Common myeloid progenitor, CD34-positive (primary cell): ENCODE data around the gene KANK4.

Source experiments
- CTCF ChIA-PET: fragments of 350-600 bp; sonication (Branson Sonifier 250); formaldehyde crosslinking; loops from one replicate; lab custom pipeline; 2021; ENCODE audit warnings: antibody characterized with exemption; lab: Charles Lee
- POLR2A ChIA-PET: fragments of 350-600 bp; sonication (Branson Sonifier 250); formaldehyde crosslinking; loops from one replicate; lab custom pipeline; 2021; ENCODE audit warnings: antibody characterized with exemption; lab: Charles Lee
- DNase-seq, 3 donors: peaks; one replicate each; pipeline versions ENCODE4 v3.0.0 to v3.0.0-alpha.2; 2013
- H3K27ac ChIP-seq, 2 experiments: 1 replicate in 1 of 2; 2 replicates in 1 of 2; pipeline ENCODE4 v1.7.0; 2013; ENCODE audit warnings: inconsistent platforms in 2 of 2, low read length in 2 of 2, mild to moderate bottlenecking in 2 of 2, low read depth in 1 of 2, moderate library complexity in 1 of 2; ENCODE audit not compliant: severe bottlenecking in 2 of 2, insufficient read depth in 1 of 2, poor library complexity in 1 of 2
- H3K27me3 ChIP-seq, 5 experiments: replicated peaks in 2 of 5; 1 replicate in 3 of 5; 2 replicates in 2 of 5; pipeline versions ENCODE4 v1.6.1 to v1.7.0; 2013; ENCODE audit warnings: low read length in 4 of 5, mild to moderate bottlenecking in 2 of 5, moderate library complexity in 2 of 5, inconsistent platforms in 1 of 5; ENCODE audit not compliant: insufficient read depth in 5 of 5, control insufficient read depth in 4 of 5
- H3K36me3 ChIP-seq, 4 experiments: 1 replicate in 2 of 4; 2 replicates in 2 of 4; pipeline versions ENCODE4 v1.6.1 to v1.7.0; 2013; ENCODE audit warnings: low read length in 3 of 4, control low read depth in 1 of 4, mild to moderate bottlenecking in 1 of 4; ENCODE audit not compliant: control insufficient read depth in 4 of 4, insufficient read depth in 4 of 4
- H3K4me1 ChIP-seq, 4 experiments: 1 replicate in 3 of 4; 2 replicates in 1 of 4; pipeline versions ENCODE4 v1.6.1 to v1.7.1; 2013; ENCODE audit warnings: low read length in 3 of 4, mild to moderate bottlenecking in 3 of 4, control low read depth in 1 of 4, inconsistent platforms in 1 of 4, moderate library complexity in 1 of 4; ENCODE audit not compliant: control insufficient read depth in 4 of 4, insufficient read depth in 4 of 4; ENCODE audit errors: control extremely low read depth in 1 of 4
- H3K4me3 ChIP-seq, 7 experiments: 1 replicate in 4 of 7; 2 replicates in 3 of 7; pipeline versions ENCODE4 v1.5.1 to v1.7.0; 2013; ENCODE audit warnings: mild to moderate bottlenecking in 7 of 7, low read length in 6 of 7, moderate library complexity in 6 of 7, inconsistent platforms in 2 of 7, low read depth in 2 of 7, control low read depth in 1 of 7; ENCODE audit not compliant: insufficient read depth in 4 of 7, control insufficient read depth in 1 of 7; ENCODE audit errors: extremely low read depth in 1 of 7
- H3K9me3 ChIP-seq, 5 experiments: 1 replicate in 4 of 5; 2 replicates in 1 of 5; pipeline versions ENCODE4 v1.6.1 to v1.7.1; 2013; ENCODE audit warnings: low read length in 4 of 5, mild to moderate bottlenecking in 2 of 5, inconsistent platforms in 1 of 5, low read depth in 1 of 5, moderate library complexity in 1 of 5; ENCODE audit not compliant: control insufficient read depth in 4 of 5, insufficient read depth in 2 of 5; ENCODE audit errors: control extremely low read depth in 1 of 5
- WGBS: methylation state at CpG from one replicate; pipeline ENCODE4 v1.1.5; 2013; ENCODE audit not compliant: insufficient coverage; 5-methylcytosine and 5-hydroxymethylcytosine counted together

KANK4 gene

DNA sequence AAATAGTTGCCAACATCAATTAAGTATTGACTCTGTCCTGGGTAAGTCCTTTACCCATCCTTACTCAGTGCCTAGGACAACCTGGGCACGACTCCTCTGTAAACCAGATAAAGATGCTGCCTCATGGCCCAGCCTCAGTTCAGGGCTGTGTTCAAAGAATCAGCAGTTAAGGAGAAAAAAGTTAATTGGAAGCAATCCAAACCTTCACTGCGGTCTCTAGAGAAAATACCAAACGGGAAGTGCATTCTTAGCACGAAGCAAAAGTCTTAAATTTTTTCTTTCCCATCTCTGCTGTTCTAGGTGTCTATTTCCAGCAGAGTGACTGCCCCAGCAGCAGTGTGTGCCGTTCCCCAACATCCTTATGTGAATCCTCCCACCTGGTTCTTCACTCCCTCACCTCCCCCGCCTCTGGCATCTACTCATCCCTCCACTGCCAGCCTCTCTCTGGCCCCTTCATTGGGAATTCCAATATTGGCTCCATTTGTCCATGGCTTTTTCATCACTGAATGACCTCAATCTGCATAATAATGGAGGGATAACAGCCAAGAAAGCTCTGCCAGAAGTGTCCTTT lies 23.2 kb downstream of the KANK4 start:
- 4% methylated on average over 6 of the region's 6 CpGs for WGBS

DNA sequence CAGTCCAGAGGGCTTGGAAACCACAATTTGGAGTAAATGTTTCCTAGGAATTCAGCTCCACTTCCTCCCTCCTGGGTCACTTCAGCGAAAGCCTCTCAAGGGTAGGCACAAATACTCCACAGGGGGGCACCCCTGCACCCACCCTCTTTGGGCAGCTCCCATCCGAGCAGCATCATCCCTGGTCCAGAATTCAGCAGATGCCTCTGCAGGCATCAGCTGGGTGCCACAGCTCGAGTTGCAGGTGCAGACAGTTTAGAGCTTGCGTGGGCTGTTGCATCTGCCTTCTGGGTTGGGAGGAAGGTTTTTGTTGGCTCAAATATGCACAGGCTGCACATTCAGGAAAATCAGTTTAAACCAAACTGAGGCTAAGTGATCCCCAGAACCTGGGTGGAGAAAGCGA lies 25.0 kb downstream of the KANK4 start:
- ChIA-PET CTCF (interaction anchor here (1.2 to 1.5 kb wide), 3 partner anchors 10 to 18 kb away, joined by 3 to 5 read pairs (median 4); no protein-coding TSS in a partner anchor), POLR2A (no interaction called here)
- Histone ChIP-seq H3K4me3 (no peak overlapping the region), H3K9me3 (no peaks in the 10 kb centered on the region), H3K27ac (no peak overlapping the region), H3K27me3 (no peaks in the 10 kb centered on the region), H3K4me1 (peaks cover 2 to 19% (median 11%) of the 10 kb centered on the region in 4 experiments), H3K36me3 (no peaks in the 10 kb centered on the region)
- peak in 1 of 3 donors; percentile 14 for DNase-seq
- WGBS: 64% methylated on average over 4 of the region's 5 CpGs

More for the DNA sequence above, 23.2 kb downstream of the KANK4 start:
- Histone ChIP-seq H3K27me3 (no peaks in the 10 kb centered on the region), H3K9me3 (no peaks in the 10 kb centered on the region), H3K27ac (no peak overlapping the region), H3K4me1 (peaks cover 2 to 15% (median 11%) of the 10 kb centered on the region in 4 experiments), H3K4me3 (peak overlapping the region in 2 of 7 experiments; percentile 30 to 34), H3K36me3 (no peaks in the 10 kb centered on the region)
- ChIA-PET POLR2A (no interaction called here), CTCF (no interaction called here)
- DNase-seq: peak; percentile 83 to 95 (median 94)

DNA sequence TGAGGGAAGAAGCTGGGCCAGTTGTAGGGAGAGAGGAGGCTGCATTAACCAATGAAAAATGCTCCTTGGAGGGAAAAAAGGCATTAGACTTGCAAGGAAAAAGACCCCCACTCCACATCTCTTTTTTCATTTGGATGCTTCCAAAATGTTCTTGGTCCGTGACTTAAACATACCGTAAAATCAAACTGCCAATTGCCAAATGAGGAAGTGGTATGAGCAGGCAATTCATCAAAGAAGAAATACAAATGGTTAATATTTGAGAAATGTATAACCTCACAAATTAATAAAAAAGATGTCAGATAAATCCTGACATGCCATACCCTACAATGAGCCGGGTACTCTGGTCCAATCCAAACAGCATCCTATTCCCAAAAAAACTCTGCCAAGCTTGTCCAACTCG lies 30.6 kb downstream of the KANK4 start:
- Histone ChIP-seq H3K27ac (no peak overlapping the region), H3K9me3 (no peaks in the 10 kb centered on the region), H3K27me3 (no peaks in the 10 kb centered on the region), H3K4me3 (no peak overlapping the region), H3K4me1 (peaks cover 4 to 52% (median 23%) of the 10 kb centered on the region in 4 experiments), H3K36me3 (no peaks in the 10 kb centered on the region)
- DNase-seq: peak in 2 of 3 donors; percentile 65 to 77
- ChIA-PET POLR2A (interaction anchor here (0.6 kb wide), 1 partner anchor 103 kb away, joined by 4 read pairs; no protein-coding TSS in a partner anchor), CTCF (interaction anchor here (1.4 kb wide), 1 partner anchor 9 kb away, joined by 4 read pairs; no protein-coding TSS in a partner anchor)
- no CpG with 5 or more reads among the region's 4 CpGs for WGBS

DNA sequence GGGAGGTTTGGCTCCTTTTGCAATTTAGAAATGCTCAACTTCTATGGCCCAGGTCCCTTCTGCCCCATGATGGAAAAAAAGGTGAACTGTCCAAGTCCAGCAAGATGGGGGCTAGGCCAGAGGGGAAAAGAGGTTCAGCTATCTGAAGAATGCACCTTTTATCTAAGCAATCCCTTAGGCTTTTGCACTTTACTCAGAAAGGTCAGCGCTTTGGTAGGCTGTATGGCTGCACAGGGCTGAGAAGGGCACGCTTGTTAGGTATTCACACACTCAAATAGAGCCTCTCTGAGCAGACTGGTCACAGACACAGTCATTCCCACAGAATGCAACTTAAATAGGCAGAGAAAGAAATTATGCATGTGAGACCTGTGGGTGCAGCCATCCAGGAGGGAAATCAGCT lies 31.0 kb downstream of the KANK4 start:
- no peaks in the 10 kb centered on the region for H3K9me3 ChIP-seq
- H3K36me3 ChIP-seq: no peaks in the 10 kb centered on the region
- no peak for DNase-seq
- no peak overlapping the region for H3K4me3 ChIP-seq
- H3K27me3 ChIP-seq: no peaks in the 10 kb centered on the region
- CTCF ChIA-PET: interaction anchor here (1.4 kb wide), 1 partner anchor 9 kb away, joined by 4 read pairs; no protein-coding TSS in a partner anchor
- H3K27ac ChIP-seq: no peak overlapping the region
- 100% methylated on average over 1 of the region's 2 CpGs for WGBS
- peaks cover 4 to 56% (median 26%) of the 10 kb centered on the region in 4 experiments for H3K4me1 ChIP-seq
- POLR2A ChIA-PET: interaction anchor here (0.6 kb wide), 1 partner anchor 103 kb away, joined by 4 read pairs; no protein-coding TSS in a partner anchor

DNA sequence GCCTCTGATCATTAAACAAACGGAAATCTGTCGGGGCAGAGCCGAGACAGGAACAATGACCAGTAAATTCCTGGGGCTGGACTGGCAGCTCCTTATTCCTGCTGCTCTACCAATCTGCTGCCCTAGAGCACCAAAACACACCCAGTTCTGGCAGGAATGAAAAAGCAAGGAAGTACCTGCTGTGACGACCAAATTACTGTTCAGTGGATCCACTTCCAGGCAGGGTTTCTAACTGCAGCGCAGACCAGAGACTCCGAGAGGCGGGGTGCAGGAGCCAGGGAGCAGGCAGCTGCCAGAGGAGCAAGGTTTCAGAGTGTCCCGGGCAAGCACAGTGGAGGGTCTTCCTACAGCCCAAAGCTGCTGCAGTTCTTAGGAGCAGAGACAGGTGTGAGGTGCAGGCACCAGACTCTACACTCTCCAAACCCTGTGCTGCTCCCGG lies 32.4 kb downstream of the KANK4 start:
- whole genome bisulfite sequencing: 66% methylated on average over 7 of the region's 9 CpGs
- Histone ChIP-seq H3K4me1 (peaks cover 4 to 60% (median 27%) of the 10 kb centered on the region in 4 experiments), H3K27me3 (no peaks in the 10 kb centered on the region), H3K36me3 (no peaks in the 10 kb centered on the region), H3K27ac (no peak overlapping the region), H3K9me3 (no peaks in the 10 kb centered on the region), H3K4me3 (peak overlapping the region in 2 of 7 experiments; percentile 8 to 48)
- POLR2A ChIA-PET: no interaction called here
- DNase-seq: no peak
- CTCF ChIA-PET: interaction anchor here (1.0 to 1.2 kb wide), 2 partner anchors 25 kb away, joined by 3 to 4 read pairs; no protein-coding TSS in a partner anchor

DNA sequence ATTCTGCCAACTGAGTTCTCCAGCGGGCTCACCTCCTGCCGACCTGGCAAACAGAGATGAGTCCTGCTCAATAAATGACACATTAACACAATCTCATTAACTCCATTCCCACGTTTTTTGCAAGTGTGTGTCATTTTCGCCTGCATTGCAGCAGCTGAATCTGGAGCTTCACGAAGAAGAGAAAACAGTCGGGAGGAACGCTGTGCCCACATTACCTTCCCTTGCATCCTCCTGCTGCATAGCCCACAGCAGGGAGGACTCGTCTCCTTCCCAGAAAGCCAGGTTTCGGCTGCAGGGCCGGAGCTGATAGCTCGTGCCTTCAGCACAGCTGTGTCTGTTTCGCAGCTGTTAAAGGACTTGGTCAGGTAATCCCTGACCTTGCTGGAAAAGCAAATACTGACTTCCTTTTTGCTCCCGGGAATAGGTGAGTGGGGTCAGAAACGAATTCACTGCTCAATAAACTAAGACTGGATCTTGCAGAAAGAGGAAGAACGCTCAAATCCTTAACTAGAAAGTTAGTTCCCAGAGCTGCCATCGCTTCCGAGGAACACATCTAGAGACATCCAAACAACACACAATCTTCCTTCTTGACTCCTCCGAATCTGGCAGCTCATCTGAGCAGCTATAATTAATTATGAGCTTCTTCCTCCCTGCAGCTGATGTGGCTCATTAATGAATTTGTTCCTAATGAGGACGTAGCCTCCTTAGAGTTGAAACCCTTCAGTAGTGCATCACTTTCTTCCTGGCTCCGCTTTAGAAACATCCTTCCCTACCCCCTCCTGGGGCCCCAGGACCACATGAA lies 33.0 kb downstream of the KANK4 start:
- no peak for DNase-seq

More for the DNA sequence above, 33.0 kb downstream of the KANK4 start:
- Histone ChIP-seq H3K27ac (no peak overlapping the region), H3K4me1 (peaks cover 4 to 60% (median 27%) of the 10 kb centered on the region in 4 experiments), H3K9me3 (no peaks in the 10 kb centered on the region), H3K36me3 (no peaks in the 10 kb centered on the region), H3K27me3 (no peaks in the 10 kb centered on the region), H3K4me3 (peak overlapping the region in 2 of 7 experiments; percentile 8 to 48)
- POLR2A ChIA-PET: interaction anchor here (0.6 kb wide), 1 partner anchor 21 kb away, joined by 7 read pairs; no protein-coding TSS in a partner anchor
- CTCF ChIA-PET: interaction anchor here (0.8 to 1.2 kb wide), 3 partner anchors 12 to 25 kb away, joined by 3 to 4 read pairs (median 3); no protein-coding TSS in a partner anchor
- WGBS: 75% methylated on average over 17 of the region's 20 CpGs
